K562 (cell line): ENCODE measurements around the gene WLS.

Experiments
- ATF1 ChIP-seq, 2 experiments: fragments of 450-650 bp in 1 of 2; IDR thresholded peaks; 2 replicates each; pipeline ENCODE4 v1.6.1; 2016; ENCODE audit warnings: missing compliant biosample characterization in 1 of 2, missing genetic modification characterization in 1 of 2
- CTCF ChIP-seq, 3 experiments: IDR thresholded peaks in 2 of 3; conservative IDR thresholded peaks in 1 of 3; 2 replicates each; pipeline ENCODE4 v1.5.1; 2011 to 2012; ENCODE audit warnings: low read length in 3 of 3, mild to moderate bottlenecking in 3 of 3, control low read depth in 2 of 3, improper control_type of control experiment in 1 of 3, inconsistent platforms in 1 of 3, low read depth in 1 of 3, mixed read lengths in 1 of 3, moderate library complexity in 1 of 3; ENCODE audit not compliant: insufficient read depth in 2 of 3
- HDAC6 ChIP-seq: IDR thresholded peaks from 2 replicates; pipeline ENCODE4 v1.6.1; 2012; ENCODE audit warnings: low read depth, mild to moderate bottlenecking, control low read depth, inconsistent platforms, low read length, moderate library complexity

DNA sequence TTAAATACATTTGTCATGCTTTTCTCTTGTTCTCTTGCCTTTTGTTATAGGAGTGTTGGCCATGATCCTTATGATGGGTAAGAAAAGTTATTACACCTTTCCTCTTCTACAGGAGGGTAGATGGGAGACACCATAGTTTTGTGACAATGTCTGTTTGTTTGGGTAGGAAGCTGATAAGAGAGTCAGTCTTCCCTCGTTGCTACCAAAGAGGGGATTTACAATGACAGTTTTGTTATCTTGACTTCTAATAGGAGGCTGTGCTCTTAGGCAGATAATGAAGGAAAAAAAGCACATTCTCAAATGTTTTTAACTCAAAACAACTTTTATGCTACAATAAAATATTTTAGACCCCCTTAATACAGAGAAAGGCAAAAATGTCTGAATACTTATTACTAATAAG, 48.0 kb upstream of the WLS start:
- TF ChIP-seq ATF1 (CRISPR knock-in tag; IDR thresholded peaks at IDR 0.05) (no peak), ATF1 (tag; IDR thresholded peaks at IDR 0.05) (no peak), CTCF (IDR thresholded peaks at IDR 0.05 in 2 of 3, conservative IDR thresholded peaks at IDR 0.05 in 1 of 3; ENCODE audit: insufficient read depth in 2 of 3, low read depth in 1 of 3, low read length in 3 of 3) (no peak), HDAC6 (no peak)
